Measurements from ENCODE around the gene CDH13.

The CDH13 gene

GRCh38 chr16:83397601-83398291, 771.0 kb downstream of the CDH13 start:
- DNase-seq: no peak

- no peak for DNase-seq
Observed at GRCh38 chr16:83400234-83400633, 773.5 kb downstream of the CDH13 start.

GRCh38 chr16:83402160-83402814, 775.5 kb downstream of the CDH13 start:
- no peak for DNase-seq

GRCh38 chr16:83402967-83403366, 776.2 kb downstream of the CDH13 start:
- DNase-seq: no peak

GRCh38 chr16:83403761-83404160, 777.0 kb downstream of the CDH13 start:
- no peak for DNase-seq

- no peak for DNase-seq
Observed at GRCh38 chr16:83404261-83404660, 777.5 kb downstream of the CDH13 start.

- no peak for DNase-seq
Observed at GRCh38 chr16:83407928-83408327, 781.2 kb downstream of the CDH13 start.

GRCh38 chr16:83409347-83409746, 782.6 kb downstream of the CDH13 start:
- no peak for DNase-seq

GRCh38 chr16:83418565-83418964, 791.8 kb downstream of the CDH13 start:
- DNase-seq: no peak

GRCh38 chr16:83420206-83420760, 793.5 kb downstream of the CDH13 start:
- DNase-seq: no peak

- no peak for DNase-seq
Observed at GRCh38 chr16:83433201-83433600, 806.4 kb downstream of the CDH13 start.

- no peak for DNase-seq
Observed at GRCh38 chr16:83437036-83437435, 810.3 kb downstream of the CDH13 start.

GRCh38 chr16:83438326-83438725, 811.6 kb downstream of the CDH13 start:
- no peak for DNase-seq

- DNase-seq: no peak
Observed at GRCh38 chr16:83439412-83439811, 812.6 kb downstream of the CDH13 start.

- DNase-seq: no peak
Observed at GRCh38 chr16:83441517-83441916, 814.7 kb downstream of the CDH13 start.

- DNase-seq: no peak
Observed at GRCh38 chr16:83443972-83444371, 817.2 kb downstream of the CDH13 start.

- DNase-seq: no peak
Observed at GRCh38 chr16:83447560-83447959, 820.8 kb downstream of the CDH13 start.

- no peak for DNase-seq
Observed at GRCh38 chr16:83449861-83450260, 823.1 kb downstream of the CDH13 start.

- no peak for DNase-seq
Observed at GRCh38 chr16:83453977-83454376, 827.2 kb downstream of the CDH13 start.

- DNase-seq: no peak
Observed at GRCh38 chr16:83455716-83456115, 828.9 kb downstream of the CDH13 start.

GRCh38 chr16:83456934-83457333, 830.2 kb downstream of the CDH13 start:
- DNase-seq: no peak

GRCh38 chr16:83458612-83459011, 831.8 kb downstream of the CDH13 start:
- peak; percentile 8 for DNase-seq

- no peak for DNase-seq
Observed at GRCh38 chr16:83464991-83465390, 838.2 kb downstream of the CDH13 start.

- no peak for DNase-seq
Observed at GRCh38 chr16:83470416-83470815, 843.6 kb downstream of the CDH13 start.

Data from T1000 (cell line).